Tongue (tissue), 2 donors: ENCODE measurements around the gene SLC7A5. TPM values are rescaled to one million over a fixed set of nuclear protein-coding genes. Genes with fewer than 3 reads are reported as not detected.

Source experiments
- DNase-seq: peaks from one replicate; pipeline ENCODE4 v3.0.0-alpha.2; 2015
- total RNA-seq: library from RNA; depleted of rRNA; stranded (reverse); fragments of >200 nt; gene quantifications from one replicate; pipeline ENCODE4 v1.2.3, GENCODE V29; 2014

Gene SLC7A5
- total RNA-seq, 1 donor from 2014 or later = 14.5 TPM

- no peak for DNase-seq
Observed at GRCh38 chr16:87846705-87847466, 22.4 kb downstream of the SLC7A5 start.

- no peak for DNase-seq
Observed at GRCh38 chr16:87845807-87846619, 23.3 kb downstream of the SLC7A5 start.

GRCh38 chr16:87845213-87845612 is 24.1 kb downstream of the SLC7A5 start:
- DNase-seq = no peak

- DNase-seq = no peak
Observed at GRCh38 chr16:87844809-87845208, 24.5 kb downstream of the SLC7A5 start.

GRCh38 chr16:87844120-87844733 is 25.1 kb downstream of the SLC7A5 start:
- no peak for DNase-seq

- no peak for DNase-seq
Observed at GRCh38 chr16:87843678-87844105, 25.6 kb downstream of the SLC7A5 start.

- no peak for DNase-seq
Observed at GRCh38 chr16:87842209-87842869, 27.0 kb downstream of the SLC7A5 start.

- DNase-seq = no peak
Observed at GRCh38 chr16:87841340-87842208, 27.7 kb downstream of the SLC7A5 start.

- DNase-seq = no peak
Observed at GRCh38 chr16:87840271-87840978, 28.9 kb downstream of the SLC7A5 start.

- DNase-seq = no peak
Observed at GRCh38 chr16:87839542-87840270, 29.6 kb downstream of the SLC7A5 start.

- DNase-seq = no peak
Observed at GRCh38 chr16:87838643-87839541, 30.4 kb downstream of the SLC7A5 start.

- DNase-seq = no peak
Observed at GRCh38 chr16:87837627-87838289, 31.5 kb downstream of the SLC7A5 start.

GRCh38 chr16:87836844-87837581 is 32.3 kb downstream of the SLC7A5 start:
- no peak for DNase-seq

- DNase-seq = no peak
Observed at GRCh38 chr16:87836346-87836843, 32.9 kb downstream of the SLC7A5 start.

- DNase-seq = no peak
Observed at GRCh38 chr16:87835882-87836331, 33.4 kb downstream of the SLC7A5 start.

GRCh38 chr16:87834668-87835473 is 34.4 kb downstream of the SLC7A5 start:
- peak; percentile 94 for DNase-seq
